KMS-11 (cell line): ENCODE results near the gene CSRP3.
"Not testable (repeated sequence)": the region's sequence is repeated elsewhere in the genome, so short reads cannot be mapped to it uniquely, and the experiment has no call there.

Source experiments
- H2AFZ ChIP-seq: fragments of 200-600 bp; sonication (generic); 2 replicates; pipeline ENCODE4 v1.6.1; 2016; ENCODE audit warnings: antibody characterized with exemption, mixed run types, low read depth
- H3K27ac ChIP-seq: fragments of 200-600 bp; sonication (generic); 2 replicates; pipeline ENCODE4 v1.6.1; 2016; ENCODE audit warnings: mild to moderate bottlenecking, mixed run types
- H3K27me3 ChIP-seq: fragments of 200-600 bp; sonication (generic); 2 replicates; pipeline ENCODE4 v1.6.1; 2017; ENCODE audit warnings: mild to moderate bottlenecking, low read depth, mixed run types, moderate library complexity; ENCODE audit not compliant: insufficient read depth
- H3K36me3 ChIP-seq: fragments of 200-600 bp; sonication (generic); 2 replicates; pipeline ENCODE4 v1.6.1; 2017; ENCODE audit warnings: mild to moderate bottlenecking, mixed run types; ENCODE audit not compliant: insufficient read depth
- H3K4me1 ChIP-seq: fragments of 200-600 bp; sonication (generic); 2 replicates; pipeline ENCODE4 v1.6.1; 2016; ENCODE audit warnings: mild to moderate bottlenecking, low read depth, mixed run types; ENCODE audit not compliant: poor library complexity, severe bottlenecking
- H3K4me2 ChIP-seq: fragments of 200-600 bp; sonication (generic); 2 replicates; pipeline ENCODE4 v1.7.0; 2016; ENCODE audit warnings: mild to moderate bottlenecking, mixed run types
- H3K4me3 ChIP-seq: fragments of 200-600 bp; sonication (generic); IDR thresholded peaks from 2 replicates; pipeline ENCODE4 v1.6.1; 2017; ENCODE audit warnings: low read depth, low read length, mixed read lengths; ENCODE audit not compliant: insufficient read depth
- H3K79me2 ChIP-seq: fragments of 200-600 bp; sonication (generic); 2 replicates; pipeline ENCODE4 v1.6.1; 2016; ENCODE audit warnings: low read depth, mixed run types; ENCODE audit not compliant: insufficient read depth
- H3K9ac ChIP-seq: fragments of 200-600 bp; sonication (generic); 2 replicates; pipeline ENCODE4 v1.6.1; 2016; ENCODE audit warnings: mild to moderate bottlenecking, mixed run types
- H4K20me1 ChIP-seq: fragments of 200-600 bp; sonication (generic); 2 replicates; pipeline ENCODE4 v1.6.1; 2016; ENCODE audit warnings: mild to moderate bottlenecking, mixed run types; ENCODE audit not compliant: insufficient read depth
- CTCF ChIP-seq: fragments of 200-600 bp; sonication (generic); conservative IDR thresholded peaks from 2 replicates; pipeline ENCODE4 v1.6.1; 2017; ENCODE audit warnings: low read depth, mild to moderate bottlenecking, antibody characterized with exemption, low read length, moderate library complexity, mixed read lengths

The CSRP3 gene

GRCh38 chr11:19160847-19161246, 40.9 kb downstream of the CSRP3 start:
- TF ChIP-seq CTCF: no peak
- Histone ChIP-seq H3K79me2 (no peaks in the 10 kb centered on the region), H3K27ac (no peak overlapping the region), H3K4me3 (no peak overlapping the region), H3K4me1 (peaks cover 12% of the 10 kb centered on the region), H3K4me2 (no peak overlapping the region), H3K27me3 (no peaks in the 10 kb centered on the region), H4K20me1 (no peaks in the 10 kb centered on the region), H3K36me3 (no peaks in the 10 kb centered on the region), H2AFZ (no peak overlapping the region), H3K9ac (no peak overlapping the region)

- no peak overlapping the region for H2AFZ ChIP-seq
- TF ChIP-seq CTCF: no peak
- no peaks in the 10 kb centered on the region for H3K4me1 ChIP-seq
- no peak overlapping the region for H3K9ac ChIP-seq
- no peaks in the 10 kb centered on the region for H3K27me3 ChIP-seq
- H3K27ac ChIP-seq: no peak overlapping the region
- H4K20me1 ChIP-seq: no peaks in the 10 kb centered on the region
- no peak overlapping the region for H3K4me2 ChIP-seq
- H3K79me2 ChIP-seq: no peaks in the 10 kb centered on the region
- no peaks in the 10 kb centered on the region for H3K36me3 ChIP-seq
- H3K4me3 ChIP-seq: no peak overlapping the region
Measured at GRCh38 chr11:19156892-19157291, 44.9 kb downstream of the CSRP3 start.

- Histone ChIP-seq H2AFZ (no peak overlapping the region), H3K27me3 (no peaks in the 10 kb centered on the region), H3K27ac (no peak overlapping the region), H3K9ac (no peak overlapping the region), H4K20me1 (no peaks in the 10 kb centered on the region), H3K4me3 (no peak overlapping the region), H3K4me2 (no peak overlapping the region), H3K4me1 (peaks cover 7% of the 10 kb centered on the region), H3K36me3 (no peaks in the 10 kb centered on the region), H3K79me2 (no peaks in the 10 kb centered on the region)
- TF ChIP-seq CTCF: no peak
Measured at GRCh38 chr11:19145319-19145718, 56.5 kb downstream of the CSRP3 start.

- H3K27ac ChIP-seq, H3K9ac ChIP-seq, H3K36me3 ChIP-seq, H3K79me2 ChIP-seq, H3K4me2 ChIP-seq, H3K4me3 ChIP-seq, H3K27me3 ChIP-seq, H3K4me1 ChIP-seq, H2AFZ ChIP-seq, H4K20me1 ChIP-seq: not testable (repeated sequence)
Measured at GRCh38 chr11:19136884-19137283, 64.9 kb downstream of the CSRP3 start.

GRCh38 chr11:19134004-19134403, 67.8 kb downstream of the CSRP3 start:
- no peak overlapping the region for H2AFZ ChIP-seq
- no peaks in the 10 kb centered on the region for H3K27me3 ChIP-seq
- H3K9ac ChIP-seq: no peak overlapping the region
- H3K4me1 ChIP-seq: no peaks in the 10 kb centered on the region
- no peaks in the 10 kb centered on the region for H4K20me1 ChIP-seq
- no peaks in the 10 kb centered on the region for H3K79me2 ChIP-seq
- H3K36me3 ChIP-seq: no peaks in the 10 kb centered on the region
- no peak overlapping the region for H3K27ac ChIP-seq
- no peak overlapping the region for H3K4me2 ChIP-seq
- no peak for TF ChIP-seq CTCF
- H3K4me3 ChIP-seq: no peak overlapping the region
